Suprapubic skin (tissue), 3 donors: ENCODE measurements around the gene FER.

Experiments
- POLR2A ChIP-seq, 2 donors: fragments of 450-650 bp; IDR thresholded peaks; one replicate each; pipeline ENCODE4 v1.6.1; 2017; ENCODE audit warnings: antibody characterized with exemption in 2 of 2, mild to moderate bottlenecking in 2 of 2, moderate library complexity in 2 of 2
- TF ChIP-seq, protein P1 (sequence below), 2 donors: fragments of 200-600 bp in 1 of 2; fragments of 450-650 bp in 1 of 2; sonication (generic) in 1 of 2; IDR thresholded peaks; one replicate each; pipeline ENCODE4 v1.5.1; 2016 to 2019; ENCODE audit warnings: antibody characterized with exemption in 2 of 2, mild to moderate bottlenecking in 1 of 2, moderate library complexity in 1 of 2

DNA sequence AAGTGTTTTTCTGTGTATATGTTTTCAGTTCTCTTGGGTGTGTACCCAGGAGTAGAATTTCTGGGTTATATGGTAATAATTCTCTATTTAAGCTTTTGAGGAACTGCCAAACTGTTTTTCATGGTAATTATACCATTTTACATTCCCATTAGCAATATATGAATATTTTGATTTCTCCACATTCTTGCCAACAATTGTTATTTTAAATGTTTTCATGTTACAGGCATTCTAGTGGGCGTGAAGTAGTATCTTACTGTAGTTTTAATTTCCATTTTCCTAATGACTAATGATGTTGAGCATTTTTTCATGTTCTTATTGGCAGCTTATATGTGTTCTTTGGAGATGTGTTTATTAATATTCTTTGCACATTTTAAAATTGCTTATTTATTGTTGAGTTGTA, 199.5 kb downstream of the FER start:
- TF ChIP-seq, protein P1, sequence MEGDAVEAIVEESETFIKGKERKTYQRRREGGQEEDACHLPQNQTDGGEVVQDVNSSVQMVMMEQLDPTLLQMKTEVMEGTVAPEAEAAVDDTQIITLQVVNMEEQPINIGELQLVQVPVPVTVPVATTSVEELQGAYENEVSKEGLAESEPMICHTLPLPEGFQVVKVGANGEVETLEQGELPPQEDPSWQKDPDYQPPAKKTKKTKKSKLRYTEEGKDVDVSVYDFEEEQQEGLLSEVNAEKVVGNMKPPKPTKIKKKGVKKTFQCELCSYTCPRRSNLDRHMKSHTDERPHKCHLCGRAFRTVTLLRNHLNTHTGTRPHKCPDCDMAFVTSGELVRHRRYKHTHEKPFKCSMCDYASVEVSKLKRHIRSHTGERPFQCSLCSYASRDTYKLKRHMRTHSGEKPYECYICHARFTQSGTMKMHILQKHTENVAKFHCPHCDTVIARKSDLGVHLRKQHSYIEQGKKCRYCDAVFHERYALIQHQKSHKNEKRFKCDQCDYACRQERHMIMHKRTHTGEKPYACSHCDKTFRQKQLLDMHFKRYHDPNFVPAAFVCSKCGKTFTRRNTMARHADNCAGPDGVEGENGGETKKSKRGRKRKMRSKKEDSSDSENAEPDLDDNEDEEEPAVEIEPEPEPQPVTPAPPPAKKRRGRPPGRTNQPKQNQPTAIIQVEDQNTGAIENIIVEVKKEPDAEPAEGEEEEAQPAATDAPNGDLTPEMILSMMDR (IDR thresholded peaks at IDR 0.05), result no peak
- TF ChIP-seq POLR2A (IDR thresholded peaks at IDR 0.05), result no peak
